Gastroesophageal sphincter (tissue), 3 donors: ENCODE results near the gene MARK2.

Experiments used
- EP300 ChIP-seq: sonication (generic); formaldehyde crosslinking; IDR thresholded peaks from one replicate; pipeline ENCODE4 v1.6.1; 2017; ENCODE audit warnings: antibody characterized with exemption, mild to moderate bottlenecking
- POLR2A ChIP-seq, 2 donors: fragments of 450-650 bp; IDR thresholded peaks; one replicate each; pipeline ENCODE4 v1.6.1; 2017; ENCODE audit warnings: antibody characterized with exemption in 2 of 2, mild to moderate bottlenecking in 2 of 2, moderate library complexity in 1 of 2
- TF ChIP-seq, protein P1 (sequence below), 4 experiments: fragments of 200-600 bp in 2 of 4; fragments of 450-650 bp in 2 of 4; sonication (generic) in 1 of 4; IDR thresholded peaks; one replicate each; pipeline ENCODE4 v1.5.1; 2017 to 2019; ENCODE audit warnings: antibody characterized with exemption in 4 of 4, mild to moderate bottlenecking in 2 of 4, moderate library complexity in 2 of 4

DNA sequence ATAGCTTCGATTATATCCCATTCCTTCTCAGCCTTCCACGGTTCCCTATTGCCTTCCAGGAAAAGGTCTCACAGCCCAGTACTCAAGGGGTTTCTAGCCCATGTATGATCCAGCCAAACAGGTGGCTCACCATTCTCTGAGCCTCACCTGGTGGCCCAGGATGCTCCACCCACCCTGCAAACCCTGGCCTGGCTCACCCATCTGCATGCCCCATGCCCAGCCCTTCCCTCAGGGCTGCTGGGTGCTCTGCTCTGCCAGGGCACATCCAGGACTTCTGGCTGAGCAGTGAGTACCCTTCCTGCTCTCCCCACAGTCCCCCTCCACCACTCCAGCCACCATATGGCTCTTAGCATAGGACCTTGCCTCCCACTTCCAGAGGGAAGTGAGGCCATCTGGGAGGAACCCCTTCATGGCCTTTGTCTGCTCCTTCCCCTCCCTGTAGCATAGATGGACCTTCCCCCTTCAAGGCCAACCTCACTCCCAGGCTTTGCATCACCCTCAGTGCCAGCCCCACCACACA lies 83.8 kb downstream of the MARK2 start:
- TF ChIP-seq POLR2A (IDR thresholded peaks at IDR 0.05) (no peak), EP300 (no peak)
- TF ChIP-seq, protein P1, sequence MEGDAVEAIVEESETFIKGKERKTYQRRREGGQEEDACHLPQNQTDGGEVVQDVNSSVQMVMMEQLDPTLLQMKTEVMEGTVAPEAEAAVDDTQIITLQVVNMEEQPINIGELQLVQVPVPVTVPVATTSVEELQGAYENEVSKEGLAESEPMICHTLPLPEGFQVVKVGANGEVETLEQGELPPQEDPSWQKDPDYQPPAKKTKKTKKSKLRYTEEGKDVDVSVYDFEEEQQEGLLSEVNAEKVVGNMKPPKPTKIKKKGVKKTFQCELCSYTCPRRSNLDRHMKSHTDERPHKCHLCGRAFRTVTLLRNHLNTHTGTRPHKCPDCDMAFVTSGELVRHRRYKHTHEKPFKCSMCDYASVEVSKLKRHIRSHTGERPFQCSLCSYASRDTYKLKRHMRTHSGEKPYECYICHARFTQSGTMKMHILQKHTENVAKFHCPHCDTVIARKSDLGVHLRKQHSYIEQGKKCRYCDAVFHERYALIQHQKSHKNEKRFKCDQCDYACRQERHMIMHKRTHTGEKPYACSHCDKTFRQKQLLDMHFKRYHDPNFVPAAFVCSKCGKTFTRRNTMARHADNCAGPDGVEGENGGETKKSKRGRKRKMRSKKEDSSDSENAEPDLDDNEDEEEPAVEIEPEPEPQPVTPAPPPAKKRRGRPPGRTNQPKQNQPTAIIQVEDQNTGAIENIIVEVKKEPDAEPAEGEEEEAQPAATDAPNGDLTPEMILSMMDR (IDR thresholded peaks at IDR 0.05): no peak
